HEK293 (cell line): ENCODE results near the gene UBIAD1.
A peak's percentile ranks its signal among the peaks of the same experiment; 100 is the strongest.

Experiments used
- CTCF ChIA-PET: fragments of 350-600 bp; formaldehyde crosslinking; extraction: SDS; loops from one replicate; lab custom pipeline; 2021; ENCODE audit warnings: antibody characterized with exemption; lab: Yijun Ruan, JAX
- POLR2A ChIA-PET: fragments of 300-600 bp; formaldehyde crosslinking; extraction: SDS; loops from one replicate; lab custom pipeline; 2020; ENCODE audit warnings: antibody characterized with exemption, inconsistent platforms; lab: Yijun Ruan, JAX
- H3K27ac ChIP-seq: fragments of 200-500 bp; sonication (Bioruptor generic); 2 replicates; pipeline ENCODE4 v1.5.1; 2014; ENCODE audit warnings: low read depth, low read length, control low read depth, inconsistent platforms; ENCODE audit errors: extremely low read depth
- H3K36me3 ChIP-seq, 2 experiments: fragments of 200-500 bp in 1 of 2; sonication (Bioruptor generic) in 1 of 2; 1 replicate in 1 of 2; 2 replicates in 1 of 2; pipeline ENCODE4 v1.5.1; 2014 to 2017; ENCODE audit warnings: inconsistent platforms in 2 of 2, low read length in 2 of 2; ENCODE audit not compliant: control insufficient read depth in 2 of 2, insufficient read depth in 1 of 2
- H3K4me1 ChIP-seq: fragments of 200-500 bp; sonication (Bioruptor generic); 2 replicates; pipeline ENCODE4 v1.5.1; 2014; ENCODE audit warnings: mild to moderate bottlenecking, low read length, inconsistent platforms; ENCODE audit not compliant: control insufficient read depth, insufficient read depth
- H3K4me3 ChIP-seq: 2 replicates; pipeline ENCODE4 v1.5.1; 2011; ENCODE audit warnings: low read depth, mild to moderate bottlenecking, control low read depth, low read length, moderate library complexity
- H3K9me3 ChIP-seq: fragments of 200-500 bp; sonication (Bioruptor generic); 2 replicates; pipeline ENCODE4 v1.5.1; 2014; ENCODE audit warnings: low read depth, low read length, inconsistent platforms; ENCODE audit not compliant: control insufficient read depth, insufficient read depth
- EGR2 ChIP-seq: fragments of 450-650 bp; formaldehyde crosslinking; IDR thresholded peaks from 2 replicates; pipeline ENCODE4 v1.5.1; 2016; ENCODE audit warnings: low read depth, missing biosample characterization, missing genetic modification characterization
- IKZF3 ChIP-seq: fragments of 450-650 bp; IDR thresholded peaks from 2 replicates; pipeline ENCODE4 v1.5.0; 2018; ENCODE audit warnings: missing biosample characterization, mild to moderate bottlenecking, missing genetic modification characterization, moderate library complexity
- SETDB1 ChIP-seq: IDR thresholded peaks from one replicate; pipeline ENCODE4 v1.6.1; 2017; ENCODE audit warnings: mild to moderate bottlenecking, low read length, moderate library complexity, mixed read lengths; ENCODE audit not compliant: insufficient read length
- SP7 ChIP-seq: fragments of 450-650 bp; formaldehyde crosslinking; IDR thresholded peaks from 2 replicates; pipeline ENCODE4 v1.5.1; 2016; ENCODE audit warnings: missing biosample characterization, missing genetic modification characterization
- YY1 ChIP-seq: fragments of 450-650 bp; formaldehyde crosslinking; IDR thresholded peaks from 2 replicates; pipeline ENCODE4 v1.5.1; 2018; ENCODE audit warnings: missing biosample characterization, missing genetic modification characterization
- ZFP3 ChIP-seq: fragments of 450-650 bp; formaldehyde crosslinking; IDR thresholded peaks from 2 replicates; pipeline ENCODE4 v1.5.1; 2016; ENCODE audit warnings: low read depth, missing biosample characterization, missing genetic modification characterization
- ZNF174 ChIP-seq: fragments of 450-650 bp; formaldehyde crosslinking; IDR thresholded peaks from 2 replicates; pipeline ENCODE4 v1.5.0; 2017; ENCODE audit warnings: missing biosample characterization, mild to moderate bottlenecking, missing genetic modification characterization
- ZNF184 ChIP-seq: fragments of 450-650 bp; IDR thresholded peaks from 2 replicates; pipeline ENCODE4 v1.5.1; 2018; ENCODE audit warnings: missing biosample characterization, mild to moderate bottlenecking, missing genetic modification characterization
- ZNF266 ChIP-seq: fragments of 450-650 bp; formaldehyde crosslinking; IDR thresholded peaks from 2 replicates; pipeline ENCODE4 v1.5.1; 2016; ENCODE audit warnings: missing biosample characterization, missing genetic modification characterization, low read depth
- ZNF280C ChIP-seq: fragments of 450-650 bp; formaldehyde crosslinking; IDR thresholded peaks from 2 replicates; pipeline ENCODE4 v1.5.1; 2016; ENCODE audit warnings: missing biosample characterization, missing genetic modification characterization
- ZNF404 ChIP-seq: fragments of 450-650 bp; formaldehyde crosslinking; IDR thresholded peaks from 2 replicates; pipeline ENCODE4 v1.5.1; 2017; ENCODE audit warnings: missing biosample characterization, missing genetic modification characterization
- ZNF473 ChIP-seq: fragments of 450-650 bp; formaldehyde crosslinking; IDR thresholded peaks from 2 replicates; pipeline ENCODE4 v1.5.1; 2017; ENCODE audit warnings: missing biosample characterization, missing genetic modification characterization
- ZNF518A ChIP-seq: fragments of 450-650 bp; formaldehyde crosslinking; conservative IDR thresholded peaks from 2 replicates; pipeline ENCODE4 v1.5.1; 2016; ENCODE audit warnings: low read depth, missing biosample characterization, missing genetic modification characterization
- ZNF585B ChIP-seq: fragments of 450-650 bp; formaldehyde crosslinking; IDR thresholded peaks from 2 replicates; pipeline ENCODE4 v1.5.1; 2016; ENCODE audit warnings: missing biosample characterization, missing genetic modification characterization
- ZNF600 ChIP-seq: fragments of 450-650 bp; formaldehyde crosslinking; IDR thresholded peaks from 2 replicates; pipeline ENCODE4 v1.5.1; 2016; ENCODE audit warnings: missing biosample characterization, missing genetic modification characterization
- ZNF76 ChIP-seq: fragments of 450-650 bp; formaldehyde crosslinking; IDR thresholded peaks from 2 replicates; pipeline ENCODE4; 2016; ENCODE audit warnings: low read depth, missing biosample characterization, missing genetic modification characterization, borderline replicate concordance
- TF ChIP-seq, protein P1 (sequence below): fragments of 450-650 bp; formaldehyde crosslinking; IDR thresholded peaks from 2 replicates; pipeline ENCODE4 v1.5.1; 2016; ENCODE audit warnings: missing biosample characterization, missing genetic modification characterization

Gene UBIAD1

GRCh38 chr1:11328444-11328843 is 55.4 kb downstream of the UBIAD1 start:
- Histone ChIP-seq H3K4me1 (no peaks in the 10 kb centered on the region), H3K27ac (no peak overlapping the region), H3K36me3 (no peaks in the 10 kb centered on the region), H3K4me3 (no peak overlapping the region), H3K9me3 (no peaks in the 10 kb centered on the region)
- TF ChIP-seq IKZF3 (tag by site-specific recombination): no peak
- no peak for TF ChIP-seq ZNF174
- 0 out of 2 replicates have a peak, but pooled peaks have one; percentile 12 for TF ChIP-seq ZNF600 (tag by site-specific recombination)
- CTCF ChIA-PET: interaction anchor here (0.6 to 1.3 kb wide), 2 partner anchors 64 to 314 kb away, joined by 3 read pairs; no protein-coding TSS in a partner anchor
- POLR2A ChIA-PET: no interaction called here

- no peaks in the 10 kb centered on the region for H3K9me3 ChIP-seq
- TF ChIP-seq ZNF473 (tag by site-specific recombination) (no peak), SETDB1 (no peak), ZNF266 (no peak), SP7 (tag by site-specific recombination) (no peak), ZNF280C (no peak), ZNF184 (tag by site-specific recombination) (no peak), EGR2 (tag by site-specific recombination) (no peak), ZNF76 (tag by site-specific recombination) (no peak), ZFP3 (tag by site-specific recombination) (no peak), ZNF404 (tag by site-specific recombination) (no peak), ZNF585B (no peak), ZNF518A (tag by site-specific recombination) (no peak), YY1 (tag by site-specific recombination) (no peak)
- TF ChIP-seq, protein P1, sequence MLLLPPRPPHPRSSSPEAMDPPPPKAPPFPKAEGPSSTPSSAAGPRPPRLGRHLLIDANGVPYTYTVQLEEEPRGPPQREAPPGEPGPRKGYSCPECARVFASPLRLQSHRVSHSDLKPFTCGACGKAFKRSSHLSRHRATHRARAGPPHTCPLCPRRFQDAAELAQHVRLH (tag by site-specific recombination): no peak
- POLR2A ChIA-PET: interaction anchor here (0.5 kb wide), 1 partner anchor 689 kb away, joined by 8 read pairs; no protein-coding TSS in a partner anchor
- no peak overlapping the region for H3K27ac ChIP-seq
- H3K4me1 ChIP-seq: no peaks in the 10 kb centered on the region
- no peak overlapping the region for H3K4me3 ChIP-seq
- no peaks in the 10 kb centered on the region for H3K36me3 ChIP-seq
- CTCF ChIA-PET: interaction anchor here (0.6 kb wide), 1 partner anchor 26 kb away, joined by 3 read pairs; no protein-coding TSS in a partner anchor
These were observed 57.4 kb downstream of the UBIAD1 start for GRCh38 chr1:11330411-11330810.
